GM12872 (cell line): Measurements from ENCODE around the gene PTPRN2.

Experiments used
- TF ChIP-seq, protein P1 (sequence below): IDR thresholded peaks from 3 replicates; pipeline ENCODE4 v1.5.1; 2011; ENCODE audit warnings: low read depth, mild to moderate bottlenecking, low read length, moderate library complexity; ENCODE audit not compliant: insufficient read depth

The PTPRN2 gene

DNA sequence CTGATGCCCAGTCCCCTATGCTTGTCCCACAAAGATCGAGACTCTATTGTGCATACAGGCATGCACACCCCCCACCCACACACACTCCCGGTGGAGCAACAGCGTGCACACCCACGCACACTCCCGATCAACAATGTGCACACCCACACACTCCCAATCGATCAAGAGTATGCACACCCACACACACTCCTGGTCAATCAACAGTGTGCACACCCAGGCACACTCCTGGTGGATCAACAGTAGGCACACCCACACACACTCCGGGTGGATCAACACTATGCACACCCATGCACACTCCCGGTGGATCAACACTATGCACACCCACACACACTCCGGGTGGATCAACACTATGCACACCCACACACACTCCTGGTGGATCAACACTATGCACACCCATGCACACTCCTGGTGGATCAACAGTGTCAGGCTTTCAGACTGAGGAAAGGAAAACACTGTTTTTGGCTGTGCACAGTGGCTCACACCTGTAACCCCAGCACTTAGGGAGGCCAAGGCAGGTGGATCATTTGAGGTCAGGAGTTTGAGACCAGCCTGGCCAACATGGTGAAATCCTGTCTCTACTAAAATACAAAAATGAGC, 118.8 kb downstream of the PTPRN2 start:
- TF ChIP-seq, protein P1, sequence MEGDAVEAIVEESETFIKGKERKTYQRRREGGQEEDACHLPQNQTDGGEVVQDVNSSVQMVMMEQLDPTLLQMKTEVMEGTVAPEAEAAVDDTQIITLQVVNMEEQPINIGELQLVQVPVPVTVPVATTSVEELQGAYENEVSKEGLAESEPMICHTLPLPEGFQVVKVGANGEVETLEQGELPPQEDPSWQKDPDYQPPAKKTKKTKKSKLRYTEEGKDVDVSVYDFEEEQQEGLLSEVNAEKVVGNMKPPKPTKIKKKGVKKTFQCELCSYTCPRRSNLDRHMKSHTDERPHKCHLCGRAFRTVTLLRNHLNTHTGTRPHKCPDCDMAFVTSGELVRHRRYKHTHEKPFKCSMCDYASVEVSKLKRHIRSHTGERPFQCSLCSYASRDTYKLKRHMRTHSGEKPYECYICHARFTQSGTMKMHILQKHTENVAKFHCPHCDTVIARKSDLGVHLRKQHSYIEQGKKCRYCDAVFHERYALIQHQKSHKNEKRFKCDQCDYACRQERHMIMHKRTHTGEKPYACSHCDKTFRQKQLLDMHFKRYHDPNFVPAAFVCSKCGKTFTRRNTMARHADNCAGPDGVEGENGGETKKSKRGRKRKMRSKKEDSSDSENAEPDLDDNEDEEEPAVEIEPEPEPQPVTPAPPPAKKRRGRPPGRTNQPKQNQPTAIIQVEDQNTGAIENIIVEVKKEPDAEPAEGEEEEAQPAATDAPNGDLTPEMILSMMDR, result no peak

DNA sequence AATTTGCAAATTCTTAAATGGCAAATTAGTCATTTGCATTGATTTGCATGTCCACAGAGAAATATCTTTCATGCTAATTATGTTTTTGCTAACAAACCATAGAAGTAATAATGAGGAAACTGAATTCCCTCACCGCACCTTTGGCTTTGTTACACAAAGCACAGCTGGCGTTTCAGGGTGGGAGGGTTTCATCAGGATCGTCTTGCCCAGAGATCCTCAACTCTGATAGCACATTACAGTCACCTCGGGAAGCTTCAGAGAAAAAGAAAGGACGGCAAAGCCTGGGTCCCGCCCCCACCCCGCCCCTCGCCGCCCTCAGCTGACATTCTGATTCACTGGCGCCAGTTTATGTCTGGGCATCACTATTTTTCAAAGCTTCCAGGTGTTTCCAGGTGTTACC, 119.4 kb downstream of the PTPRN2 start:
- TF ChIP-seq, protein P1, result no peak

DNA sequence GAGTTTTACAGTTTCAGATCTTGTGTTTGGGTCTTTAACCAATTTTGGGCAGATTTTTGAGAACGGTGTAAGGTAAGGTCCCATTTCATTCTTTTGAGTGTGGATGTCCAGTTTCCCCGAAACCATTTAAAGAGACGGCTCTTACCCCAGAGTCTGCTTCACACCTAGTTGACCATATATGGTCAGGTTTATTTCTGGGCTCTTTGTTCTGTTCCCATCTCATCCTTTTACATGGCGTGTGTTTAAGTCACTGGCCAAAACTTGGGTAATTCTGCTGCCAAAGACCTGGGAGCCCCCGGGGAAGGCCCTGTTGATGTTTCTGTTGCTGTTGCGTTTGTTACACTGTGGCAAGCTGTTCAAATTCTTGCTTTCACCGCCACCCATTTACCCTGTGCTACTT, 120.1 kb downstream of the PTPRN2 start:
- TF ChIP-seq, protein P1, result no peak

DNA sequence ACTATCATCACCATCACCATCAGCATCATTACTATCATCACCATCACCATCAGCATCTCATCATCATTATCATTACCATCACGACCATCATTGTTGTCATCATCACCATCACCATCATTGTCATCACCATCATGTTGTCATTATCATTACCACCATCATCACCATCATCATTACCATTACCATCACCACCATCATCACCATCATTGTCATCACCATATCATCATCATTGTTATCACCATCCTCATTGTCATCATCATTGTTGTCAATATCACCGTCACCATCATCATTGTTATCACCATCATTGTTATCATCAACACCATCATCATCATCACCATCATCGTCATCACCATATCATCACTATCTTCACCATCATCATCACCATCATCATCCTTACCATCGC, 124.3 kb downstream of the PTPRN2 start:
- TF ChIP-seq, protein P1, result no peak

DNA sequence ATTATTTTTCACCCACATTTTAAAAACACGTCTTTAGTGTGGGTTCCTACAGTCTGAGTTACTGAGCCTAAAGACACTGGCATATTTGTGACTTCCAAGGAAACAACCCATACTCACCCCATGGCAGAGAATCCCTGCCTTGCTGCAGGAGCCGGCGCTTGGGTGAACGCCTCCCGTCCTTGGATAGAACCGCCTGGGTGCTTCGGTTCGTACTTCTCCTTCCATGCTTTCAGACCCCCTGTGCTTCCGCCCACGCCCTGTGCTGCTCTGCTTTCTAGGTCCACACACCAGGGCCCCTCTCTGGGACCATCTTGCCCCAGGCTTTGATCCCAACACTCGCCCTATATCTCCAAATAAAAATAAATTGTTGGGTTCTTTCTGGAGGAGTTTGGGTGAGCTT, 125.8 kb downstream of the PTPRN2 start:
- TF ChIP-seq, protein P1, result no peak

DNA sequence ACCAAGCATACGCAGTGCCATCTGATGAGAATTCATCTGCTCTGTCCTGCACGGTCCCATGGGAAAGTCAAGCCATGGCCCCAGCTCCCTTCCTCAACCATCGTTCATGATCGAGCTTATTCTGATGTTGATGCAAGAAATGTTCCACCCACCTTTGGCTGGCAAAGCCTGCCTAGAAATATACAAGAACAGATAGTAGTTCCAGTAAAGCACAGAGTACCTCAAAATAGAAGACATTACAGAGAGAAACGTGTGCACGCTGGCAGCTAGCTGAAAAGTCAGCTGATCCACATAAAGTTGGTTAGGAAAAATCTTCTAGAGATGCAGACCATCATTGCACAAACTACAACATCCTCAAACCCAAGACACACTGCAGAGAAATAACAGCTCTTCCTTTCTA, 127.0 kb downstream of the PTPRN2 start:
- TF ChIP-seq, protein P1, result no peak

DNA sequence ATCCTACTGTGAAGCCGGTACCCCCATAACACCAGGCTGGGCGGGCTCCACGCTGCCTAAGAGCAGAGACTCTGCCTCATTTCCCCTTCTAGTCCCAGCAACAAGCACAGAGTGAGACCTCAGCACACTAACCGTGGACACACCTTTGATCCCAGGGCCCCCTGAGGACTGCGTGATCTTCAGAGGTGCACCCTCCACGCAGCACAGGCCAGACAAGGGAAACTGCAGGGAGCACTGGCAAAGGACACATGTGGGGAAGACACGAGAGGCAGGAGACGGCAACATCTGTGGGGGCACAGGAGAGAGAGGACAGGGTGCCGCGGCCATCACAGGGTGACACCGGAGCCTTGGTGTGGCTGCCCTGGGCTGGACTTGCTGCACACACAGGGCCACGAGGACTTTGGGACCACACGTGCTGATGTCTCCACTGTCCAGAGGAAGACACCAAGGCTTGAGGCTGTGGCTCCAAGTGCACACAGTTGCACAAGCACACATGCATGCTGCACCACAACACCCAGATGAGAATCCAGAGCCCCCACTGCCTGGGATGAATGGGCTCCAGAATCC, 128.8 kb downstream of the PTPRN2 start:
- TF ChIP-seq, protein P1, result no peak
